ENCODE results near the gene LRRC28. TPM values are rescaled to one million over a fixed set of nuclear protein-coding genes. Genes with fewer than 3 reads are reported as not detected.

The LRRC28 gene
- total RNA-seq, 2 experiments from 2014 or later: 15.2 to 18.2 TPM

DNA sequence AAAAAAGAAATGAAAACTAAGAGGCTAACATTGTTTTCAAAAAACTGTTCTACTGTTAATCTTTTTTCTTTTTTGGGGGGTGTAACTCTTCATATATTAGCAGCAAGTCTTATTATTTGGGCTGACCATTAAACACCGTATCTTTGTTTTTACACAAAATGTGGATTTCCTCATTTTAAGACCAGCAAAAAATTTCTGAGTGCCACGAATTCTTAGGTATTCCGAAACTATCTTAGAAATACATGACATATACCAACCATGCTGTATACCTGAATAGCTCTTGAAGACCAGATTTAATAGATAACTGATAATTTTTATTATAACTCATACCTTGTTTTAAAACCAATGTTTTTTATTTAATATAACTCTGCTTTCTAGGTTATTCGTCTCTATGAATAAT is 1.3 kb upstream of the LRRC28 start:
- peaks cover 1% of the 10 kb centered on the region for H3K36me3 Mint-ChIP-seq (ENCODE audit: low read depth)
- intact Hi-C loops (cut with DNase I, micrococcal nuclease): loop anchor here (2.0 to 5.0 kb wide), 5 partner anchors 317 to 1352 kb away; partner anchors contain the start of genes ASB7 (in 2 of the 2), LINS1 (in 2 of the 2), ADAMTS17 (in 1 of the 2) and IGF1R (in 1 of the 2)
- peaks cover 22% of the 10 kb centered on the region for H3K4me1 Mint-ChIP-seq
- no peak overlapping the region for H3K27ac Mint-ChIP-seq
- H3K9me3 Mint-ChIP-seq (ENCODE audit: low read depth): no peaks in the 10 kb centered on the region
- no peak for ATAC-seq
- no peak for DNase-seq
- ChIA-PET POLR2A (no interaction called here), CTCF (no interaction called here)
- H3K27me3 Mint-ChIP-seq: no peaks in the 10 kb centered on the region
- H3K4me3 Mint-ChIP-seq: no peak overlapping the region

DNA sequence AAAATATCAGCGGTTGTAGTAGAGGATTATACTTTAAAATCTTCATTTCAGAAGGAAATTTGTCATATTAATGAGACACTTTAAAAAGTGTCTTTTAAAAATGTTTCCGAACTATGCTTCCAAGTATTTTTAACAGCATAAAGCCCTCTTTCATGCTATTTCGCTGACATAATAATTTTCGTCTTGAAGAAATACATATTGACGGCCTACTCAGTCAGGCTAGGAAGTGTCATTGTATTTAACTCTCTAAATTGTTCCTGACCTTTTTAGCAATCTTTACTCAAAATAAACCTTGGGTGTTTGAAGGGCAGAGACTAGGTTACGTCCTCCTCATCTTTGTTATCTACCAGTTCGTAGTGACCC is 806 bp upstream of the LRRC28 start:
- intact Hi-C loops (cut with DNase I, micrococcal nuclease): loop anchor here (2.0 to 5.0 kb wide), 5 partner anchors 317 to 1352 kb away; partner anchors contain the start of genes ASB7 (in 2 of the 2), LINS1 (in 2 of the 2), ADAMTS17 (in 1 of the 2) and IGF1R (in 1 of the 2)
- Mint-ChIP-seq H3K4me1 (peaks cover 22% of the 10 kb centered on the region), H3K27me3 (no peaks in the 10 kb centered on the region), H3K4me3 (no peak overlapping the region), H3K9me3 (ENCODE audit: low read depth) (no peaks in the 10 kb centered on the region), H3K27ac (peak overlapping the region; percentile 95), H3K36me3 (ENCODE audit: low read depth) (peaks cover 1% of the 10 kb centered on the region)
- POLR2A ChIA-PET: no interaction called here
- ATAC-seq (no peak), DNase-seq (no peak)
- CTCF ChIA-PET: interaction anchor here (1.7 kb wide), 1 partner anchor 454 kb away, joined by 13 read pairs; no protein-coding TSS in a partner anchor

DNA sequence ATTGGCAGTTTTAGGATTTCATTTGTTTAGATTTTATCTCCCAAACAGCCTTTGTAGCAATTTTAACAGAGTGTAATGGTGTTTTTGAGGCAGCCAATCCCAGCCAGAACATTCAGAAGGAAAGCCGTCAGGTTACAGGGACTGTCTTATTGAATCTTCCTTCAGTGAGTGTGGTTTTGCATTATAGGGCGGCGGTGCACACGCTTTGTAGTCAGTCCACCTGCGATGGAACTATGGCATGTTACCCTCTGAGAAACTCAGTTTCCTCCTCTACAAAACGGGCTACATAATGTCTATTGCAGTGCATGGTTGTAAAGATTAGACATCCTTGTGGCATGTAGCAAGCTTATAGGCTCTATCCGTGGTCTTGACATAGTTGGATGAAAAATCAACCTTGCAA is 1.0 kb downstream of the LRRC28 start:
- DNase-seq (peak; percentile 25), ATAC-seq (no peak)
- H3K9me3 Mint-ChIP-seq (ENCODE audit: low read depth): no peaks in the 10 kb centered on the region
- H3K4me1 Mint-ChIP-seq: peaks cover 22% of the 10 kb centered on the region
- H3K4me3 Mint-ChIP-seq: no peak overlapping the region
- ChIA-PET POLR2A (interaction anchor here (0.9 to 1.2 kb wide), 3 partner anchors 15 to 455 kb away, joined by 3 read pairs; no protein-coding TSS in a partner anchor), CTCF (interaction anchor here (0.6 to 1.5 kb wide), 2 partner anchors 27 to 1915 kb away, joined by 3 to 4 read pairs; no protein-coding TSS in a partner anchor)
- peak overlapping the region; percentile 19 for H3K27ac Mint-ChIP-seq
- no peaks in the 10 kb centered on the region for H3K27me3 Mint-ChIP-seq
- peaks cover 6% of the 10 kb centered on the region for H3K36me3 Mint-ChIP-seq (ENCODE audit: low read depth)
- intact Hi-C loops (cut with DNase I, micrococcal nuclease): loop anchor here (5.0 kb wide), 4 partner anchors 315 to 1350 kb away; partner anchors contain the start of genes ASB7 (in 2 of the 2), LINS1 (in 2 of the 2), ADAMTS17 (in 1 of the 2) and IGF1R (in 1 of the 2)

DNA sequence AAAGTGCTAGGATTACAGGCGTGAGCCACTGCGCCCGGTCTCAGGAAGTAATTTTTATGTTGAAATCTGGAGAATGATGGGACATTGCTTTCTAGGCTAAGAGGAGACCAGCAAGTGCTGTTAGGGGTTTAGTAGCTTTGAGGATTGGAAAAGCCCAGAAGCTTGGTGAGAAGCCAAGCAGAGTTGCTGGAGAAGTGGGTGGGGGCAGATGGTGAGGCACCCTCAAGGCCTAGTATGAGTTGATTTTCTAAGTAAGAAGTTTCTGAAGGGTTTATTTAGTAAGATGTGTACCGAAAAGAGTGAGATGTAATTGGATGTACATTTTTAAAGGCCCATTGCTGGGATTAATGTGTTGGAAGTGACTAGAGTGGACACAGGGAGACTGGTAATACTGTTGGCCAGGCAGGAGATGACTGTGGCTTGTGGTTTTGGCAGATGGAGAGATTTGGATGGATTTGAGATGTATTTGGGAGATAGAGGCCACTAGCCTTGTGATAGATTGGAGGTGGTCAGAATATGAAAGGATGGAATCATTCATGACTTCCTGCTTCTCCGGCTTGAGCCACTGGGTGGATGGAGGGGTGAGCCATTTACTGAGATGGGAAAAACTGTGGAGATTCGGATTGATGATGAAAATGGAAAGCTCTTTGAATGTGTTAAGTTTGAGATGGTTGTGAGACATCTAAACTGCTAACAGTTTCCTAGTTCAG is 2.3 kb downstream of the LRRC28 start:
- Mint-ChIP-seq H3K27me3 (no peaks in the 10 kb centered on the region), H3K9me3 (ENCODE audit: low read depth) (no peaks in the 10 kb centered on the region), H3K4me1 (peaks cover 22% of the 10 kb centered on the region), H3K36me3 (ENCODE audit: low read depth) (peaks cover 12% of the 10 kb centered on the region), H3K4me3 (peak overlapping the region; percentile 21), H3K27ac (peak overlapping the region; percentile 88)
- ATAC-seq (peak; percentile 16), DNase-seq (peak; percentile 55)
- intact Hi-C loops (cut with DNase I, micrococcal nuclease): loop anchor here (1.0 to 5.0 kb wide), 5 partner anchors 314 to 1349 kb away; partner anchors contain the start of genes ASB7 (in 2 of the 2), LINS1 (in 2 of the 2), ADAMTS17 (in 1 of the 2) and IGF1R (in 1 of the 2)
- POLR2A ChIA-PET: no interaction called here
- CTCF ChIA-PET: interaction anchor here (1.1 to 6.2 kb wide), 6 partner anchors 10 to 451 kb away, joined by 5 to 43 read pairs (median 6); no protein-coding TSS in a partner anchor

DNA sequence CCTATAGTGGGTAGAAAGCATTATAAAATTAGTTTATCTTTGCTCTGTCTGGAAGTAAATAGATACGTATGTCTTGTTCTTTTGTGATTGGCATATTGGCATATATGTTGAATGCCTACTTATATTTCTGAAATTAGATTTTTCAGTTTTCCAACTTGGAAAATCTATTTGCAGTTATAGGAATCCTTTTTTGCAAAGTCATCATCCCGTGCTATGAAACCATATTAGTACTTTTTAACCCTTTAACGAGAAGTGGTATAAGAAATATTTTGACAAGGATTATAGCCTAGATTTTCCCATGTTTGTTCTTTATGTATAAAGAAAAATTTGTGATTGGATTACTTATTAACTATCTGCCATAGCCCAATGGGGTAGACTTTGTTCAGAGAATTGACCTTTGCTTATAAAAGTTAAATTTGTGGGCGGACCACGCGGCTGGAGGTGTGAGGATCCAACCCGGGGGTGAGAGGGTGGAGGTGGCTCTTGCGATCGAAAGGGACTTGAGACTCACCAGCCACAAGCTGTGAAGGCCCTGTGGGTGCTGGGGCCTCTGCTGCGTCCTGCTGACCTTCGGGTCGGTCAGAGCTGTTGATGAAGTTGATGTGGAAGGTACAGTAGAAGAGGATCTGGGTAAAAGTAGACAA is 5.9 kb downstream of the LRRC28 start:
- ChIA-PET POLR2A (no interaction called here), CTCF (interaction anchor here (0.6 to 6.2 kb wide), 2 partner anchors 16 to 60 kb away, joined by 3 to 43 read pairs; no protein-coding TSS in a partner anchor)
- no peak for DNase-seq
- peaks cover 17% of the 10 kb centered on the region for H3K4me1 Mint-ChIP-seq
- intact Hi-C loops (cut with DNase I, micrococcal nuclease): no loop called here
- H3K4me3 Mint-ChIP-seq: no peak overlapping the region
- H3K27me3 Mint-ChIP-seq: no peaks in the 10 kb centered on the region
- peaks cover 16% of the 10 kb centered on the region for H3K36me3 Mint-ChIP-seq (ENCODE audit: low read depth)
- no peak for ATAC-seq
- H3K27ac Mint-ChIP-seq: no peak overlapping the region
- no peaks in the 10 kb centered on the region for H3K9me3 Mint-ChIP-seq (ENCODE audit: low read depth)

DNA sequence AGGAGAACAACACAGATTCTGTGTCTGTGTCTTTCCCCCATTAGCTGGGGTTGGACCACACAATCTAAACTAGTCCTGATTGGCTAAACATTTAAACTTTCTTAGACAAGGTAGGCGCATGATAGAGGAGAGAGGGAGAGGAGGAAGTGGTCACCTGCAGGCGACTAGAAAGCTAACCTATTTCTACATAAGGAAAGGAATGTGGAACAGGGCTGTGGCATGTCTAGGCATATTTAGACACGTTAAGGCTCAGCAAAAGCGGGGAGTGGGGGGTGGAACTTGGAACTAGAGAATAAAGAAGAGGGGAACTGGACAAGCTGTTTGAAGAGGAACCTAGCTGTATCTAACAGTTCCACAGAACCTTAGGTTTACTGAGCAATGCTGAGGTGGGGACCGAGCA is 12.8 kb downstream of the LRRC28 start:
- no peaks in the 10 kb centered on the region for H3K9me3 Mint-ChIP-seq (ENCODE audit: low read depth)
- ATAC-seq (no peak), DNase-seq (no peak)
- no peaks in the 10 kb centered on the region for H3K27me3 Mint-ChIP-seq
- H3K27ac Mint-ChIP-seq: no peak overlapping the region
- no peaks in the 10 kb centered on the region for H3K36me3 Mint-ChIP-seq (ENCODE audit: low read depth)
- no peaks in the 10 kb centered on the region for H3K4me1 Mint-ChIP-seq
- ChIA-PET POLR2A (no interaction called here), CTCF (interaction anchor here (0.7 to 1.4 kb wide), 4 partner anchors 8 to 440 kb away, joined by 3 to 5 read pairs (median 3); partner anchors contain the start of gene LRRC28)
- H3K4me3 Mint-ChIP-seq: no peak overlapping the region
- intact Hi-C loops (cut with DNase I, micrococcal nuclease): no loop called here

DNA sequence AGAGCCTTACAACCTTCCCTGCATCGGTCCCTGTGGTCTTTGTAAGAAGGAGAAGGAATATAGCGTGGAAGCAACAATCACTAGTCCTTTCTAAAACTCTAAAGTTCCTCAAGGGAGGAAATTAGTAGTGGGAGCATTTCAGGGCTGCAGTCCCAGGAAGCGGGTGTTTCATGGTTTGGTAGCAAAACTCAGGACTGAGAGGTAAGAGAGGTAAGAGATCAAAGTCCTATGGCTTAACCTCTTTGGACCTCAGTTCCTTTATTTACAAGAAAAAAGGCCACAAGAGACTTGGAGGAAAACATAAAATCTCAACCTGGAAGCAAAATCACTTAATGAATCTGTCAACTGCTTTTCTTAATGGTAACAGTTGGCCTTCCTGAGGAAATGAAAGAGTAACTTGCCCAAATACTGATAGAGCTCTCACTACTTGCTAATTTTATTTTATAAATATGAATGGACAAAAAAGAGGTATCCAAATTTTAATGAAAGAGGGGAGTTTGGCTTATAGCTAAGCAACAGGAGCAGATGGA is 14.3 kb downstream of the LRRC28 start:
- intact Hi-C loops (cut with DNase I, micrococcal nuclease): no loop called here

DNA sequence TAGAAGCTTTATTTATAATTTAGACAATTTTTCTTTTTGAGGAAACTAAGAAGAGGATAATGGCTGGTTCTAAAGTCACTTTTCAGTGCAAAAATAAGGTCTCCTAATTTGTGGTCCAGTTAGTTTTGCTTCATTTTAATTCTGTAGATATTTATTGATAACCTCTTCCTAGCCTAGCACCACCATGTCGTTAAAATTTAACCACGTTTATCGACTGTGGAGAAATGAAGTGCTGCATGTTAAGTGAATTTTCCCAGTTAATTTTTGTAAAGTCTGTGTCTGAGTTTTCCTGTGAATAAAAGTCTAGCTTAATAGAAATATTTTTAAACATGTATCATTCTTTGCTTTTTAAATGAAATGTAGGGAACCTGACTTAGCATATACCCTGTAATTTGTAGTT is 16.7 kb downstream of the LRRC28 start:
- ATAC-seq (no peak), DNase-seq (no peak)
- no peak overlapping the region for H3K27ac Mint-ChIP-seq
- no peaks in the 10 kb centered on the region for H3K36me3 Mint-ChIP-seq (ENCODE audit: low read depth)
- no peak overlapping the region for H3K4me3 Mint-ChIP-seq
- no peaks in the 10 kb centered on the region for H3K27me3 Mint-ChIP-seq
- CTCF ChIA-PET: interaction anchor here (0.6 to 4.4 kb wide), 3 partner anchors 97 to 892 kb away, joined by 3 to 27 read pairs (median 3); no protein-coding TSS in a partner anchor
- no peaks in the 10 kb centered on the region for H3K9me3 Mint-ChIP-seq (ENCODE audit: low read depth)
- intact Hi-C loops (cut with DNase I, micrococcal nuclease): no loop called here
- POLR2A ChIA-PET: interaction anchor here (1.1 kb wide), 1 partner anchor 16 kb away, joined by 3 read pairs; the partner anchor contains the start of gene LRRC28
- H3K4me1 Mint-ChIP-seq: no peaks in the 10 kb centered on the region

More for the DNA sequence above, 14.3 kb downstream of the LRRC28 start:
- no peaks in the 10 kb centered on the region for H3K4me1 Mint-ChIP-seq
- no peaks in the 10 kb centered on the region for H3K27me3 Mint-ChIP-seq
- ATAC-seq: no peak
- H3K4me3 Mint-ChIP-seq: no peak overlapping the region
- no peaks in the 10 kb centered on the region for H3K36me3 Mint-ChIP-seq (ENCODE audit: low read depth)
- H3K9me3 Mint-ChIP-seq (ENCODE audit: low read depth): no peaks in the 10 kb centered on the region
- ChIA-PET CTCF (no interaction called here), POLR2A (no interaction called here)
- no peak for DNase-seq
- H3K27ac Mint-ChIP-seq: no peak overlapping the region

DNA sequence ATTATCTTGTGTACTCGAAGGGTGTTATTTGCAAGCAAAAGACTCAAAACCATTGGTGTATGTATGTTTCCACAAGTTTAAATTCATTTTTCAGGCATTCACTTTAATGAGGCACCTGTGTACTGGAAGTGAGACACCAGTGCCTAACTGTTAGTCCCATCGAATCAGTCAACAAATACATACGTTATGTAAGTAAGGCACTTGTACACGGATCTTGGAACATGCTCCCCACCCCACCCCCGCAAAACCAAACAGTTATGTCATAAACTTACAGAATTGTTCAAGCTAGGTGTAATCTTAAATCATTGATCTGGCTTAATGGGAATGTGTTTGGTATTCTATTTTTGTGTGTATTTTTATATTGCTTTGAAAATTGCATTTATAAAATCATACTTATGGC is 17.1 kb downstream of the LRRC28 start:
- Mint-ChIP-seq H3K36me3 (ENCODE audit: low read depth) (no peaks in the 10 kb centered on the region), H3K4me1 (no peaks in the 10 kb centered on the region), H3K4me3 (no peak overlapping the region), H3K9me3 (ENCODE audit: low read depth) (no peaks in the 10 kb centered on the region), H3K27ac (no peak overlapping the region), H3K27me3 (no peaks in the 10 kb centered on the region)
- DNase-seq: no peak
- ChIA-PET POLR2A (no interaction called here), CTCF (interaction anchor here (0.7 to 4.4 kb wide), 2 partner anchors 435 to 891 kb away, joined by 3 to 27 read pairs; no protein-coding TSS in a partner anchor)
- ATAC-seq: no peak
- intact Hi-C loops (cut with DNase I, micrococcal nuclease): no loop called here

DNA sequence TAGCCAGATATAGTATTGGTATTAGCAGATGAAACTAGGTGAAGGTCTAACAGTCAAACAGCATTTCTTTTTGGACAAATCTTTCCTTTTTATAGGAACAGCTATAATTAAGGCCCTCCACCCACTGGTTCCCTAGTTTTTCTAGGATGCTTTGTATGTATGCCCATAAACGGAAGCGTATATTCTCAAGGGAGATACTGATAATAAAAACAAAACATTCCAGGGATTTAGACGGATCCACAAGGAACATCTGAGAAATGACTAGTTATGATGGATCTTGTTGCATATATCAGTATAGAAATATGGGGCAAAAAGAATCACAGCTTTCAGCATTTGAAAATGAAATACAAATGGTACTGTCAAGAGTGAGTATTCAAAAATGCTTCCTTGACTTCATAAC is 22.5 kb downstream of the LRRC28 start:
- ChIA-PET CTCF (interaction anchor here (0.9 to 7.0 kb wide), 17 partner anchors 8 to 522 kb away, joined by 3 to 124 read pairs (median 4); no protein-coding TSS in a partner anchor), POLR2A (no interaction called here)
- no peak overlapping the region for H3K27ac Mint-ChIP-seq
- H3K4me3 Mint-ChIP-seq: no peak overlapping the region
- no peak for ATAC-seq
- H3K36me3 Mint-ChIP-seq (ENCODE audit: low read depth): peaks cover 3% of the 10 kb centered on the region
- H3K9me3 Mint-ChIP-seq (ENCODE audit: low read depth): no peaks in the 10 kb centered on the region
- H3K4me1 Mint-ChIP-seq: peaks cover 4% of the 10 kb centered on the region
- intact Hi-C loops (cut with DNase I, micrococcal nuclease): loop anchor here (1.0 kb wide), 2 partner anchors 430 to 482 kb away; no protein-coding TSS in a partner anchor
- H3K27me3 Mint-ChIP-seq: no peaks in the 10 kb centered on the region
- no peak for DNase-seq

DNA sequence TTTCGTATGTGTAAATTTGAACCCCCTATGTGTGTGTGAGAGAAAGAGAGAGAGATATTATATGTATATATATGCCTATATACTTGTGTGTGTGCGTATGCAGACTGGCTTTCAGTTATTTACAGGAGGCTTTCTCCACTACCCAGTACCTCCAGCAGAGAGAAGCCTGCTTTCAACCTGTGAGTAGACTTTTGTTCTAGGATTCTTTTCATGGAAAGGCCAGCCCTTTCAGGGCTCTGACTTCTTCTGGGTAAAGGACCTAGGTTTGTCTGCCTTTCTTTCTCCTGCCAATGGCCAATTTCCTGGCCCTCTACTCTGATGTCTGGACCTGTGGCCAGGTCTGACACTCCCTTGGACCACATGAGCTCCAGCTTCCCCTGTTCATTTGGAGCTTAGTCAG is 23.8 kb downstream of the LRRC28 start:
- no peaks in the 10 kb centered on the region for H3K27me3 Mint-ChIP-seq
- H3K9me3 Mint-ChIP-seq (ENCODE audit: low read depth): no peaks in the 10 kb centered on the region
- ChIA-PET CTCF (interaction anchor here (1.2 to 7.0 kb wide), 5 partner anchors 25 to 481 kb away, joined by 3 to 124 read pairs (median 6); no protein-coding TSS in a partner anchor), POLR2A (no interaction called here)
- H3K36me3 Mint-ChIP-seq (ENCODE audit: low read depth): peaks cover 13% of the 10 kb centered on the region
- DNase-seq: no peak
- intact Hi-C loops (cut with DNase I, micrococcal nuclease): no loop called here
- H3K27ac Mint-ChIP-seq: no peak overlapping the region
- H3K4me1 Mint-ChIP-seq: peaks cover 17% of the 10 kb centered on the region
- no peak overlapping the region for H3K4me3 Mint-ChIP-seq
- no peak for ATAC-seq

Data from activated CD4-positive, alpha-beta T cell treated with anti-CD3 and anti-CD28 coated beads for 36 hours (primary cell).